Lower leg skin (tissue), 4 donors: Measurements from ENCODE around the gene CALML5. TPM values are rescaled to one million over a fixed set of nuclear protein-coding genes. Genes with fewer than 3 reads are reported as not detected.
A peak's percentile ranks its signal among the peaks of the same experiment; 100 is the strongest.

ENCODE experiments used
- DNase-seq, 2 donors: peaks; one replicate each; pipeline ENCODE4 v3.0.0-alpha.2; 2019; ENCODE audit warnings: low spot score in 2 of 2
- H3K4me3 ChIP-seq: fragments of 200-600 bp; sonication (generic); 2 replicates; pipeline ENCODE4 v1.5.1; 2017; ENCODE audit warnings: mild to moderate bottlenecking, low read depth; ENCODE audit not compliant: poor library complexity, severe bottlenecking
- CTCF ChIP-seq, 3 donors: fragments of 450-650 bp; IDR thresholded peaks; one replicate each; pipeline ENCODE4 v1.5.1; 2016; ENCODE audit warnings: antibody characterized with exemption in 3 of 3, mild to moderate bottlenecking in 3 of 3, moderate library complexity in 2 of 3
- POLR2A ChIP-seq, 2 donors: fragments of 450-650 bp; IDR thresholded peaks; one replicate each; pipeline ENCODE4 v1.6.1; 2016 to 2017; ENCODE audit warnings: antibody characterized with exemption in 2 of 2, mild to moderate bottlenecking in 1 of 2, moderate library complexity in 1 of 2
- whole genome bisulfite sequencing, 2 donors: methylation state at CpG; one replicate each; pipeline ENCODE4 v1.1.5; 2018; 5-methylcytosine and 5-hydroxymethylcytosine counted together
- intact Hi-C: fragments of 100-400 bp; cut with DNase I; formaldehyde crosslinking; loops from one replicate; pipeline ENCODE4 v1.15.0; 2023; ENCODE audit warnings: low total_unique reads
- total RNA-seq, 4 donors: library from RNA; depleted of rRNA; stranded (reverse); fragments of >200 nt; gene quantifications; one replicate each; pipeline ENCODE4 v1.1.0, GENCODE V29; 2016

CALML5 gene
- total RNA-seq, 4 donors from 2014 or later: 5,202 to 6,742 (median 5,683) TPM

- H3K4me3 ChIP-seq: no peak overlapping the region
- intact Hi-C loops: no loop called here
- TF ChIP-seq CTCF (IDR thresholded peaks at IDR 0.05): no peak
- no peak for TF ChIP-seq POLR2A (IDR thresholded peaks at IDR 0.05)
- WGBS, 2 donors: 28 to 29% methylated on average over 18 of the region's 18 CpGs
- peak in 1 of 2 donors; percentile 76 for DNase-seq
Observed at GRCh38 chr10:5466451-5467206, 32.7 kb downstream of the CALML5 start.

GRCh38 chr10:5465976-5466450 is 33.4 kb downstream of the CALML5 start:
- 58 to 60% methylated on average over 12 of the region's 12 CpGs for WGBS, 2 donors
- no peak for DNase-seq
- H3K4me3 ChIP-seq: no peak overlapping the region

GRCh38 chr10:5464546-5464945 is 34.8 kb downstream of the CALML5 start:
- 28 to 31% methylated on average over 5 of the region's 5 CpGs for WGBS, 2 donors
- intact Hi-C loops: no loop called here
- no peak for DNase-seq
- H3K4me3 ChIP-seq: no peak overlapping the region
- TF ChIP-seq CTCF (IDR thresholded peaks at IDR 0.05) (no peak), POLR2A (IDR thresholded peaks at IDR 0.05) (no peak)

More at GRCh38 chr10:5465976-5466450, 33.4 kb downstream of the CALML5 start:
- TF ChIP-seq POLR2A (IDR thresholded peaks at IDR 0.05) (no peak), CTCF (IDR thresholded peaks at IDR 0.05) (no peak)
- intact Hi-C loops: no loop called here

GRCh38 chr10:5462841-5463293 is 36.5 kb downstream of the CALML5 start:
- 93 to 94% methylated on average over 6 of the region's 7 CpGs for WGBS, 2 donors
- TF ChIP-seq POLR2A (IDR thresholded peaks at IDR 0.05): no peak
- TF ChIP-seq CTCF (IDR thresholded peaks at IDR 0.05): no peak
- H3K4me3 ChIP-seq: no peak overlapping the region
- DNase-seq: no peak
- intact Hi-C loops: no loop called here

- no peak for TF ChIP-seq POLR2A (IDR thresholded peaks at IDR 0.05)
- TF ChIP-seq CTCF (IDR thresholded peaks at IDR 0.05): no peak
- intact Hi-C loops: no loop called here
- DNase-seq: no peak
- WGBS, 2 donors: 66 to 76% methylated on average over 17 of the region's 17 CpGs
- H3K4me3 ChIP-seq: no peak overlapping the region
Observed at GRCh38 chr10:5461914-5462840, 37.2 kb downstream of the CALML5 start.
